22Rv1 (cell line): ENCODE results near the gene ACOXL.

Experiments
- H3K27ac ChIP-seq: fragments of 450-650 bp; 2 replicates; pipeline ENCODE4 v1.5.1; 2017
- CTCF ChIP-seq: fragments of 450-650 bp; IDR thresholded peaks from 2 replicates; pipeline ENCODE4 v1.5.1; 2017; ENCODE audit warnings: mild to moderate bottlenecking
- ZFX ChIP-seq: fragments of 450-650 bp; IDR thresholded peaks from 2 replicates; pipeline ENCODE4 v1.6.1; 2017; ENCODE audit warnings: antibody characterized with exemption, borderline replicate concordance

ACOXL gene

DNA sequence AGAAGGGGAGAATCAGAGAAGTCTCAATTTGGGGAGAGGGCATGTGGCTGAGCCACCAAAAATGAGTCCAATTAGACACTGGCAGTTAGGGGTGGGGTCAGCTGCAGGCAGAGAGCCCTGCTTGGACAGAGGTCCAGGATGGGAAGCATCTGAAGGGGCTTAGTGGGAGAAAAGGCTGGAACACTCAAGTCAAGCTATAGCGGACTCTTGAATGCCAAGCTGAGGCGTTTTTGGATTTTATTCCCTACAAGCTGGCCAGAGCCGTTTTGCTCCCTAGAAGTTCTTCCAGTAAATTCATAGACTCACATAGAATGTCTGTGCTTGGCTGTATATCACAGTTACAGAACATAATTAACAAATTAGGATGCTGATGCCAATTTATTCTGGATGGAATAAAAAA is 172.8 kb downstream of the ACOXL start:
- no peak for TF ChIP-seq CTCF
- no peak for TF ChIP-seq ZFX
- H3K27ac ChIP-seq = no peak overlapping the region

- no peak overlapping the region for H3K27ac ChIP-seq
- TF ChIP-seq ZFX (no peak), CTCF (no peak)
Observed at GRCh38 chr2:110906613-110907298, 174.4 kb downstream of the ACOXL start.

- no peak overlapping the region for H3K27ac ChIP-seq
- TF ChIP-seq CTCF = no peak
- TF ChIP-seq ZFX = no peak
Observed at GRCh38 chr2:110909501-110909900, 177.1 kb downstream of the ACOXL start.

- TF ChIP-seq ZFX = no peak
- TF ChIP-seq CTCF = no peak
Observed at GRCh38 chr2:110910423-110910822, 178.1 kb downstream of the ACOXL start.

GRCh38 chr2:110919738-110920137 is 187.4 kb downstream of the ACOXL start:
- no peak overlapping the region for H3K27ac ChIP-seq
- no peak for TF ChIP-seq CTCF
- no peak for TF ChIP-seq ZFX

More at GRCh38 chr2:110910423-110910822, 178.1 kb downstream of the ACOXL start:
- H3K27ac ChIP-seq = no peak overlapping the region

GRCh38 chr2:110925479-110925878 is 193.1 kb downstream of the ACOXL start:
- TF ChIP-seq ZFX (no peak), CTCF (no peak)
- no peak overlapping the region for H3K27ac ChIP-seq

GRCh38 chr2:110927526-110927925 is 195.2 kb downstream of the ACOXL start:
- TF ChIP-seq CTCF = no peak
- H3K27ac ChIP-seq = no peak overlapping the region
